Suppressor macrophage treated with lipopolysaccharide for 1 hour (primary cell): Measurements from ENCODE around the gene COPS9.
A peak's percentile ranks its signal among the peaks of the same experiment; 100 is the strongest.

Experiments used
- DNase-seq, 3 donors: peaks; one replicate each; pipeline ENCODE4 v3.0.0-alpha.2; 2020 to 2022

COPS9 gene

DNA sequence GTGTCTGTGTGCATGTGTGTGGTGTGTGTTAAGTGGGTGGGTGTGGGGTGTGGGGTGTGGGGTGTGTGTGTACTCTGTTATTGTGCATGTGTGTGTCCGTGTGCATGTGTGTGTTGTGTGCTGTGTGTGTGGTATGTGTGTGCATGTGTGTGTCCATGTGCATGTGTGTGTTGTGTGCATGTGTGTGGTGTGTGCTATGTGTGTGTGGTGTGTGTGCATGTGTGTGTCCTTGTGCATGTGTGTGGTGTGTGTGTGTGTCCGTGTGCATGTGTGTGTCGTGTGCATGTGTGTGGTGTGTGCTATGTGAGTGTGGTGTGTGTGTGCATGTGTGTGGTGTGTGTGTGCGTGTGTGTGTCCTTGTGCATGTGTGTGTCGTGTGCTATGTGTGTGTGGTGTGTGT is 11.3 kb upstream of the COPS9 start:
- no peak for DNase-seq

DNA sequence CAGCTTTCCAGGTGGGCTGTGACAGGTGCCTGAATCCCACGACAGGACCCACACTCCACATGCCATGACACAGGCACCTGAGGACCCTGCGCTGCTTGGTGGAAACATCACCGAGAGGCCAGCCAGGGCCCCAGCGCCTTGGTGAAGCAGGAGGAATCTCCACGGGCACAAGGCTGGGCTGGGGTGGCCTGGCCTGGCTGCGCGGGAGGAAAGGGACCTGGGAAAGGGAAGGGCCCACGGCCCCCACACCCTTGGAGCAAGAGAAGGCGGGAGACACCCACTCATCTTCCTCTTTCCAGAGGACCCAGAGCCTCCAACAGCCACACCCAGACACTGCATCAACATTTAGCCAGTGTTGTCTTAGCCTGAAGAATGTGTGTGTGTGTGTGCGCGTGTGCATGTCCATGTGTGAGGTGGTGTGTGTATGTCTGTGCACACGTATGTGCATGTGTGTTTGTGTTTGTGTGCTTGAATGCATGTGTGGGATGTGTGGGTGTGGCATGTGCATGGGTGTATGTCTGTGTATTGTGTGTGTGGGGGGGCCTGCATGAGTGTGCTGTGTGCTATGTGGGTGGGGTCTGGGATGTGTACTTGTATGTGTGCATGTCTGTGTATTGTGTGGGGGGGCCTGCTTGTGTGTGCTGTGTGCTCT is 10.6 kb upstream of the COPS9 start:
- peak in 2 of 3 donors; percentile 25 to 35 for DNase-seq

DNA sequence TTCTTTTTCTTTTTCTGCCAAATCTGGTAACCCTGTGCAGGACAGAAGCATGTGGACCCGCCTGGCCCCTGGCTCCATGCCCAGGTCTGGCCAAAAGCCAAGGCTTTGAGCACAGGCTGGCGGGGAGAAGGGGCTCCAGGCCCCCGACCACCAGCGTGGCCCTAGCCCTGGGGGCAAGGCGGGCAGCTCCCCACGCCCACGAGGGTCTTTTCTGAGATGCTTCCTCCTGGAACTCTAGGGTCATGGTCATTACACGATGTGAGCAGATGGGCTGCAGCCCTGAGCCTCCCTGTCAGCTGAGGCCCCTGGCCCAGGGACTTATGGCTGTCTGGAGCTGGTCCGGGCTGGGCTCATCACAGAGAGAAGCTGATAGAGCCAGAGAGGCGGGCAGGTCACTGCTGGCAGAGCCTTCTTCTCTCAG is 10.0 kb upstream of the COPS9 start:
- no peak for DNase-seq

DNA sequence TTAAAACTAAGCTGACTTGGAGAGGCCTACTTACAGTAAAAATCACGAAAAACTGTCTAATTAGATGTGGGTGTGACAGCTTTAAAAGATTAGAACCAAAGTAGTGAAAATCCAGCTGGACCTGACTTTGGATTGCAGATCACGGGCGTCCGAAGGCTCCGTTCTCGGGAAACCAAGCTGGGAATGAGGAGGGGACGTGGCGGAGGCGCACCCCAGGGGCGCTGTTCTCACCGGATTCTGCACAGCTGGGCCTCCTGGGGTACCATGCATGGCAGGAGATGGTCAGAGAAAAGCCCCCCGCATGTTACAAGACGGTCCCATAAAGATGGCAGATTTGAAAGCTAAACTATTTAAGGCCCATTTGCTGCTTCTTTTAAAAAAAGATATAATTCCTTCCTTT is 9.4 kb upstream of the COPS9 start:
- DNase-seq = no peak

DNA sequence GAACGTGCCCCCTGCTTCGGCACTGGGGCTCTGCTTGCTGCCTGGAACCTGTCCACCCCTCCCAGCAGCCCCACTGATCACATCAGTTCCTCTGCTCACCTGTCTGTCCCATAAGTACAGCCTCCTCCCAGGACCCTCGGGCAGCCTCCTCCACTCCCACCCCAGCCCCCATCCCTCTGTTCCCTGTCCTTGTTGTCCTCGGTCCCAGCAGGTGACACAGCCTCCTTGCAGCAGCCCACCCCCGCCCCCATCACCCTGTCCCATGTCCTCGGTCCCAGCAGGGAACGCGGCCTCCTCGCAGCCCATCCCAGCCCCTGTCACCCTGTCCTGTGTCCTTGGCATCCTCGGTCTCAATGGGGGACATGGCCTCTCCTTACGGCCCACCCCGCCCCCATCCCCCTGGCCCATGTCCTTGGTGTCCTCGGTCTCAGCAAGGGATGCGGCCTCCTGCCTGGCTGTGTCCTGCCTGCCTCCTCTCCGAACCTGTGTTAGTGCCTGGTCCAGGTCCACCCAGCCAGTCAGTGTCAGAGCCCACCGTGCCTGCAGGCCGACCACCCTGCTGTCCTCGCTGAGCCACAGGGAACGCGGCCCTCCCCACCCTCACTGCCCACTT is 8.7 kb upstream of the COPS9 start:
- DNase-seq = no peak

DNA sequence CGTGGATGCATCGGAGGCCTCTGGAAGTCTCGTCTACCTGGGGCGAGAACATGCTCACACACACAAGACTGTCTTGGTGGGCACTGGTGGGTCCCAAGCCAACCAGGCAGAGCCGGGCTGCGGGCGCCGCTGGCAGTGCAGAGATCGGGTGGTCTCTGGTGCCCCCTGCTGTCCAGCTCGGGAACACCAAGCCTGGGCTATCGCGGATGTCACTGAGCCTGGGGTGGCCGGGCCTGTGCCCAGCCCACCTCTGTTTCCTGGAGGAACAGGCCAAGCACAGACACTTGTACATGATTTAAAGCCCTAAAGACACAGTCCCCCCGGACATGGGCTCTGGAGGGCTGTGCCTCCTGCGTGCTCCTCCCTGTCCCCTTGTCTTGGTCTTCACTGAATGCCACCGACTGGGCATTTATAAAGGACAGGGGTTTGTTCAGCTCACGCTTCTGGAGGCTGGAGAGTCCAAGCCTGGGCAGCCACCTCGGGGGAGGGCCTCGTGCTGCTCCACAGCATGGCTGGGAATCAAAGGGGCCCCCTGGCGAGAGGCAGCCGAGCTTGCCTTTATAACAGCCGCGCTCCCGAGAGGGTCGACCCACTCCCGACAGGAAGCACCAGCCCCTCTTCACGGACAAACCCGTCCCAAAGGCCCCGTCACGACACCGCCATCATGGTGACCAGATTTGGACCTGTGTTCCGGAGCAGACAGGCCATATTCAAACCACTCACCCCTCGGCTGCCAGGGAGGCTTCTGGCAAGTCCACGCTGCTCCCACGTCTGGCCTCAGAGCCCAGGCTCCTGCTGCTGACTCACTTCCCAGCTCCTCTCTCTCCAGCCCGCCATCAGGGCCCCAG is 7.9 kb upstream of the COPS9 start:
- DNase-seq = peak; percentile 67 to 79 (median 79)

DNA sequence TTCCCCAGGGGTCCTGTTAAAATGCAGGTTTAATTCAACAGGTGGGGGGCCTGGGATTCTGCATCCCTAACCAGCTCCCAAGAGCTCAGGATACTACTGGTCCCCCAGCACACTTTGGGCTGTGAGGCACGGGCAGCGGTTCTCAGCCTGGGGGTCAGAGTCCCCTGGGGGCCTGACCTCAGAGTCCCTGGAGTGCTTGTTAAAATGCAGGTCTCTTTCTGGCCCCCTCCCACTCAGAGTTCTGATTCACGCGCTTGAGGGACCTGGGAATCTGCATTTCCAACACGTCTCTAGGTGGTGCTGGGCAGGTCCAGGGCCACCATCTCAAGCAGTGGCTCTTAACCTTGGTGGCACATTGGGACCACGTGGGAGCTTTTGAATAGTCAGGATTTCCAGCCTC is 7.2 kb upstream of the COPS9 start:
- DNase-seq = no peak

DNA sequence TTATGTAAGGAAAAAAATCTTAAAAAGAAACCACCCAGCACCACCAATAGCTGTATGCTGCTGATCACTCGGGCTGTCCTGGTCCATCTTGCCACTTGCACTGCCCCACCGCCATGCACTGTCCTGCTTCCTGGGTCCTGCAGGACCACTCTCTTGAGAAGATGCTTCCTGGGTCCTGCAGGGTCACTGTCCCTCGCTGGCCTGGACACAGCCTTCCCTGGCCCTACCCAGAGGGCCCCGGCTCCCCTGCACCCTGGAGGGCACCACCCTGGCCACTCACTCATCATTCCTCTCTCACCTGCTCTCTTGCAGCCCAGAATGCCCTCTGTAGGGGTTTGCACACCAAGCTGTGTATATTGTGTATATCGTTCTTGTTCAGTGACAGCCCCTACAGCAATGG is 6.8 kb upstream of the COPS9 start:
- no peak for DNase-seq

DNA sequence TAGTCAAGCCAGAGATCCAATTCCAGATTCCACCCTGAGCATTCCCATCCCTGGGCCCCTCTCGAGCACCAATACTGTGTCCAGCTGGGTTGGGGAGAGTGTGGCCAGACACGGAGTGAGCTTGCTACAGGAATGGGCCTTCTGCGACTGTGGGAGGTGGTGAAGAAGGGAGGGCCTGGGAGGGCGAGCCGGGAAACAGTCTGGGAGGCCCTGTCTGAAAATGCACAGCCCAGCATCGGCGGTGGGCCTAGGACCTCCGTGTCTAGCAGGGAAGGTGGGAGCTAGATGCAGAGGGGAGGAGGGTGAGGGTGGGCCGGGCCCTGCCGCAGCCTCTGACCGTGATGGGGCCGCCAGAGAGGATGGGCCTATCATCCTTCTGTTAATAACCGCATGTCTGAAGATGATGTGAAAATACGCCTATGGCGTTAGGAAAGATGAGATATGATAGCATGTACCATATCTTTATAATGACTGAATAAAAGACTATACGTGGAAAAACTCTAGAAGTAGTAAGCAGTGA is 6.2 kb upstream of the COPS9 start:
- no peak for DNase-seq

DNA sequence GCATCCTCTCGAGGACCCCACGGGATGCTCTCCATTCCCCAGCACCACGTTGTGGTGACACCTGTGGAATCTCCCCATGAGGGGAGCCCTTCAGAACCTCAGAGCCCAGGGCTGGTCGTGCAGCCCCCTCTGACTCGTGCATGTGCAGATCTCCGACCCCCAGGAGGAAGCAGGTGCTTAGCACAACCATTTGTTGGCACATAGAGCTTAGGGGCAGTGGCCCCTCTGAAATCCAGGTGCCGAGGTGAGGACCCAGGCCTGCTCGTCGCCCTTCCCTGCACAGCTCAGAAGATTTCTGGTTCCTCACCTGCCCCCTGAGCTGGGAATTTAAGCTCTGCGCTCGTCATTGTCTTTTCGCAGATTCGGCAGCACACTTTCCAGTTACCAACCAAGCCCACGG is 5.6 kb upstream of the COPS9 start:
- DNase-seq = no peak

DNA sequence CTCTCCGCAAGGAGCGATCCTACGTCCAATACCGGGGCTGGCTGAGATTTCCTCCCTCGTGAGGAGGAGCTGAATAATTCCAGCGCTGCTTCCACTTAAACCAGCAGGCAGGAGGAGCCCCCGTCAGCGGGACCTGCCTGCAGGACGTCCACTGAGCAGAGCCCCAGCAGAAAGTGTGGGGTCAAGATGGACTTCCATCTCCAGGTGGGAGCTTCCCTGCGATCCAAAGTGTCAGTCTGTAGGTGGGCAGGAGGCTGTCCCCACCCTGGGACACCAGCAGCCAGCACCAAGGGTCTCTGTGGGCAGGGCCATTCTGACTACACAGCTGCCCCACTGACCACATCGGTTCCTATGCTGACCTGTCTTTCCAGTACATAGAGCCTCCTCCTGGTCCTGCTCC is 4.8 kb upstream of the COPS9 start:
- DNase-seq = no peak

DNA sequence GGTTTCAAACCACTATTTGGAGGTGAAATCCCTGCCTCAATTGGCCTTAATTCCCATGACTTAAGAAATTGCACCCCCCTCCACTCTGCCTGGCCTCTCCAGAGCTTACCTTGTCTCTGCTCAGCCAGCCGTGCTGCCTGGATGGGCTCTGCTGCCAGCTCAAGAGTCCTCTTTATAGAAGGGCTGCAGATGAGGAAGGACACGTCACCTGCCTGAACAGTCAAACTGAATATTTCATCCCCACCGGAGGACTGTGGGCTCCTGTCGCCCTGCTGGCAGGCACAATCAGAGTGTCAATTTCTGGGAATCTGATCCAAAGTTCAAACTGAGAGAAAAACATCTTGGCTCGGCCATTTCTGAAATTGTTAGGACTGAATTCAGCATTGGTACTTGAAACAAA is 4.4 kb upstream of the COPS9 start, which contains the start of gene OTOS:
TSS of gene OTOS (minus strand) at position 148 of the 400 bp plus-strand sequence. CDS start 332 bp downstream, outside the sequence.
- DNase-seq = no peak

DNA sequence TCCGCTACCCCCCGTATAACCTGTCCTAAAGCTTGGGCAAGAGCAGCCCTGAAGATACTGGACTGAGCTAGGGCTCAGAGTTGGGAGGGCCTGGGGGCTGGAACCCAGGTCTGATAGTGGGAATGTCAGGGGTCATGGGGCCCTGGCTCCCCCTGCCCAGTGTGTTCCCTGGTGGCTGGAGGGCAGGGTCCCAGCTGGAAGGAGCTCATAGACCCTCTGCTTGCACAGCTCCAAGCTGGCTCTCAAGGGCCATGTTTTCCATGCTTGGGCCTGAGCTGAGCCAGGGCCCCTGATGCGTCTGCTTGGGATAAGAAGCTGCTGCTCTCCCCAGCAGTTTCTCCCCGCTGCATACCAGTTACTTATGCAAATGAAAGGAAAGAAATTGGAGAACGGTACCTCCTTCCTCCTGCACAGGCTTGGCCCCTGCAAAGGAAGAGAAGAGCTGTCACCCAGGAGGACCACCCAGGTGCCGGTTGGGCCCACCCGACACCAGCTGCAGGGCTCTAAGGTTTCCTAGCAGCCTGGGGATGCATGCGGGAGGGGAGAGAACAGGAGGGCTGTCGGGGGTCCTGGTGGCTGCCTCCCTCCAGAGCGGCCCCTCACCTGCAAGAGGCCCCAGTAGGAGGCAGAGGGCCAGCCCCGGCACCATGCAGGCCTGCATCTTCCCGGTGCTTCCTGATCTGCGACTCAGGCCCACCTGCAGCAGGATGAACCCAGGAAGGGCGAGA is 3.7 kb upstream of the COPS9 start:
- no peak for DNase-seq

DNA sequence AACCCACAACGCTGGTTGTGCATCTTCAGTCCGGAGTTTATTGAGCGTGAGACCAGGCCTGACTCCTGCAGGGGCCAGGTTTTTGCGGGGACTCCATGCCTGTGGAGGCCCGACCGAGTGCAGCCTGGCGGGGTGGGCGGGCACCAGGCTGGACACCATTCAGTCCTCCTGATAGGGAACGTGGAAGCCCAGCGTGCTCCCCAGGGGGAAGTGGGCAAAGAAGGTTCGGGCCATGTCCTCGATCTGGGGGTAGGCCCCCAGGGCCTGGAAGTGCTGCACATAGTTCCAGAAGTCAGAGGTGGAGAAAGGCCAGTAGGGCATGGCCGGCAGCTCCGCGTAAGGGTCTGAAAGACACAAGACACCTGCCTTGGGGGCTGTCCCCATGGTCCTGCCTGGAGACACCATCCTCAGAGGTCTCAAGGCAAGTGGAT is 2.9 kb upstream of the COPS9 start:
- no peak for DNase-seq

DNA sequence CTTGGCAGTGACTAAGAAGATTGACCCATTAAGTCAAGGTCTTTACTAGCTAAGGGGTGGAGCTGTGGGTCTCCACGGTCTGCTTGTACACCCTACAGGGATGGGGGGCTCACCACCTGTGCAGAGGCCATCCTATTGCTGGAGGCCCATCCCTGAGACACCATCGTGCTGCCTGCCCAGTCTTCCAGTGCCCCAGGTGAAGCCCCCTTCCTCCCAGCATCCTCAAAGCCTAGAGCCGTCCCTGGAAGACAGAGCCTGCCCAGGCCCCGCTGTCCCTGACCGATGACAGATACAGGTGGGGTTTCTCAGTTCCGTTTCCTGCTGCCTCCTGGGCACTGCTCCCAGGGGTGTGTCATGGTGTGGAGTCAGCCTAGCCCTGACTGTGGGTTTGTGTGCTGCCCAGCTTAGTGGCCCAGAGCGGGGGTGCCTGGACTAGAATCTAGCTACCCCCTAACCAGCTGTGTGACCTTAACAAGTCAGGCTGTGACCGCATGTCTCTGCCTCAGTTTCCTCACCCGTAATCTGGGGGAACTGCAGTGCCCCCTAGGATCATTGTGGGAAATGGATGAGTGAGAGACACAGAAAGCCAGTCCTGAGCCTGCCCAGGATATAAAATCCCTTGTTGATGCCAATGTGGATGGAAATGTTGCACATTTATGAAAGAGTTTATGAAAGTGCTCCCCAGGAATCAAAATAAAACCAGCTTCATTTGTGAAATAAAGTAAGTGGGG is 2.3 kb upstream of the COPS9 start:
- no peak for DNase-seq

DNA sequence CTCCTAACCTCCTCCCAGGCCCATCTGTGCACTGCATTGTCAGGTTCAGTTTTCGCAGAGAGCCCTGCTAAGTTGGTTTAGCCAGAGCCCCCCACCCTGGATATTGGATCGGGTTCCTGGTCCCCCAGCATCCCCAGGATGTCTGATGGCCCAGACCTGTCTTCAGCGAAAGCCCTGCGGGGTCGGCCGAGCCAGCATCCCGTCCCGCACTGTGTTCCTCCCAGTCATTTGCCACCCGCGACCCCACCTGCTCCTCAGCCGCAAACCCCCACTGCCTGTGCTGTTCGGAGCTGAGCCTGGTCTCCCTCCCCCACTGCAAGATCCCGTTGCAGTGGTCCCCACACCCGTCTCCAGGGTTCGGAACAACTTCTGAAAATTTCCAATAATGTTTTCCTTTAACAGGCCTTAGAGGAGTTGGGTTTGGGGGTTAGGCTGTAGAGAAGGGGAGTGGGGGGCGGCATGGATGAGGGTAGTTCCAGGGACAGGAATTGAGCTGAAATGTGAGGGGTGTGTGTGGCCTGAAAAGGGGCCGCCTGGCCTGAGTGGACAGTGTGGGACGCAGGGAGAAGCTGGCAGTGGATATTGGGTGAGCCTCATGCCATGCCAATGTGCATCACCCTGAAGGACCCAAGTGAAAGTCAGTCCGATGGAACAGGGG is 1.6 kb upstream of the COPS9 start:
- no peak for DNase-seq

DNA sequence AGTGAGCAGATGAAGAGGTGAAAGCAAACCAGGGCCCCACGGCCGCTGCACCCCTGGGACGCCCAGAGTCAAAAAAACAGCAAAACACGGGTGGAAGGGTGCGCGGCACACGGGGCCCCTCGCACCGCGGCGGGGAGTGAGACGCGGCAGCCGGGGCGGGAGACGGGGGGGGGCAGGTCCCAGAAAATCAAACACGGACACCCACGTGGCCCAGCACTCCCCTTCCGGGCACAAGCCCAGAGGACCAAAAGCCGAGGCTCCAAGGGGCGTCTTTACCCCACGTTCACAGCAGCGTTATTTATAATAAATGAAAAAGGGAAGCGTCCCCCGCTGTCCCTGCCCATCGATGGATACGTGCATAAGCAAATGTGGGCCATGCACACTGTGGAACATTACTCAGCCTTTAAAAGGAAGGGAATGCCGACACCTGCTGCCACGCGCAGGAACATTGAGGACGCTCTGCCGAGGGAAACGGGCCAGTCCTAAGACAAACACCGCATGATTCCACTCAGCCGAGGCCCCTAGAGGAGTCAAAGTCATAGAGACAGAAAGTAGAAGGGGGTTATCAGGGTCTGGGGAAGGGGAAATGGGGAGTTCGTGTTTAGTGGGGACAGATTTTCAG is 677 bp upstream of the COPS9 start:
- peak in 2 of 3 donors; percentile 10 to 27 for DNase-seq

DNA sequence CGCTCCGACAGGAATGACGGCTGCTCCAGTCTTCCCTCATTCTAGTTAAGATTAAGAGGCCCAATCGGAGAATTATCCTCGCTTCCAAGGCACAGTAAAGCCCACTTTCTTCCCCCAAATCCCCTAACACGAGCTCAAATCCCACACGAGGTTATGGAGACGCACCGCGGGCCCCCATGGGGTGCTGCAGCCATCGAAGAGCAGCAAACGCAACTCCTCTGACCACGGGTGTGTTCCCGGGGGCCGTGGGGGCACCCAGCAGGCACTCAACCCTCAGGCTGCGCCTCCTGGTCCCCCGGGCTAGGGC is 446 bp downstream of the COPS9 start:
- peak in 1 of 3 donors; percentile 7 for DNase-seq

DNA sequence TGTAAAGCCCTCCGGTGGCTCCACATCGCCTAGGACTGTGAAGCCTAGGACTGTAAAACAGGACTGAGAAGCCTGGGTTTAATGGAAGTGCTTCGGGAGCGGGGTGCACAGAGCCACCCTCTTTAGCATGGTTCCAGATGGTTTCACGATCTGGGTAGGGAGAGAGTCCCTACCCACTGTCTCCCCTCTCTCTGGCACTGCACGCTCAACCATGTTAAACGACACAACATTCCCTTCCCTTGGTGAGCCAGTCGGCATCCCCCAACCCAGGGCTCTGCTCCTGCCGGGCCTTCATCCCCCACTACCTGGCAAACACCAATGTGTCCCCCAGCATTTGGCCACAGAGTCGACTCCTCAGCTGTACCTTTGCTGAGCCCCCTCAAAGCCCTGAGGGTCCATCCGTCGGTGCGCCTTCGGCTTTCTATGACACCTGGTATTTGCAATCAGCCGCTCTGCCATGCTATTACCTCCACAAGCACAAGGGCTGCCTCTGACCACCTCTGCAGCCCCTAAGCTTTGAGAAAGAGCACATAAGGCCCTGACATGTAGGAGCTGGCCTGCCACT is 1.1 kb downstream of the COPS9 start:
- no peak for DNase-seq

DNA sequence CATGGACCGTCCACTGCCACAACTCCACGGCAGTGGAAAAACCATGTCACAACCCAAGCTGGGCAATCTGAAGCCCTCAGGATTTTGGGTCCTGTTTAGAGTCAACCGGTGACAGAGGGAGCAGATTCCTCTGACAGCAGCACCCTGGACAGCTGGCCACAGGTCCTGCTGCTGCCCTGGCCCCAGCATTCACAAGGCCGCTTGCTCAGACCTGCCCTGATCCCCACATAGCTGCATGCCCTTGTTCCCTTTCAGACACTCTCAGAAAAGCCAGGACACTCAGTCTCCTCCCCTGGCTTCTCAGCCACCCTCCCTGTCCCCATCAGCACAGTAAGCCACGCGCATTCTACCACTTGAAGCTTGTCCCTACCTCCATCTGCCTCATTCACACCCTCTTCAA is 1.6 kb downstream of the COPS9 start:
- DNase-seq = no peak

DNA sequence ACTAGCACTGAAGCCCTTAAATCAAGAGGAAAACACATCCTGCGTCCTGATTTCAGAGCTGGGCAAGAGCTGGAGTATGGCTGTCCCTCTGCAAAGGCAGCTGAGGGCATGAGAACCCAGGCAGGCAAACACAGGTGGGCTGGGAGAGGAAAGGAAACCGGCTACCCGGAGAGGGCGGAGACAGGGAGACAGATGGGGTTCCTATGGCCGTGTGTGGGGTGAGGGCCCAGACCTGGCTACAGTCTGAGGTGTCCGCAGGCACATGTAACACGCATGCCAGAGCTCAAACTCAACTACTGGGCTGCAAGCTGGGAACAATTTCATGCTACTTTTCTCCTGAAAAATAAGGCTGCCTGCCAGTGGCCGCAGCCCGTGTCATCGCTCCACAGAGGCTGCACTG is 2.7 kb downstream of the COPS9 start:
- DNase-seq = no peak
